ENCODE measurements around the gene KRT32. TPM values are rescaled to one million over a fixed set of nuclear protein-coding genes. Genes with fewer than 3 reads are reported as not detected.

KRT32 gene
- total RNA-seq, 1 experiment from 2014 or later = not detected

DNA sequence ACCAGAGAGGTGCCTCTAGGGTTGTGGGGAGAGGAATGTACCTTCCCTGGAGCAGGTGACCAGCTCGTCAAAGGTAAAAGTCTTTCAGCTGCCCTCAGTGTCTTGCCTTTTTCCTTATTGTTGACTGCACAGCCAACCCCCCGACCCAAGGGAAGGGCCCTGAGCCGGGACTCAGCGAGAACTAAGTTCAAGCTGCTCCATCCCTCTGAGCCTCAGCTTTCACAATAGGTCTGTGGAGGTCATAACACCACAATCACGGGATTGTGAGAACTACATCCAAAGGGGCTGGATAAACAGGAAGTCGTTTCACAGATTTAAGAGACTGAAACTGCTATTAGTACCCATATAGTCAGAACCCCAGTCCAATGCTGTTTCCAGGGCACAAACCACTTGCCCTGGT is 25.2 kb upstream of the KRT32 start:
- no peak for DNase-seq (ENCODE audit: unreplicated experiment)
- TF ChIP-seq, protein P1, sequence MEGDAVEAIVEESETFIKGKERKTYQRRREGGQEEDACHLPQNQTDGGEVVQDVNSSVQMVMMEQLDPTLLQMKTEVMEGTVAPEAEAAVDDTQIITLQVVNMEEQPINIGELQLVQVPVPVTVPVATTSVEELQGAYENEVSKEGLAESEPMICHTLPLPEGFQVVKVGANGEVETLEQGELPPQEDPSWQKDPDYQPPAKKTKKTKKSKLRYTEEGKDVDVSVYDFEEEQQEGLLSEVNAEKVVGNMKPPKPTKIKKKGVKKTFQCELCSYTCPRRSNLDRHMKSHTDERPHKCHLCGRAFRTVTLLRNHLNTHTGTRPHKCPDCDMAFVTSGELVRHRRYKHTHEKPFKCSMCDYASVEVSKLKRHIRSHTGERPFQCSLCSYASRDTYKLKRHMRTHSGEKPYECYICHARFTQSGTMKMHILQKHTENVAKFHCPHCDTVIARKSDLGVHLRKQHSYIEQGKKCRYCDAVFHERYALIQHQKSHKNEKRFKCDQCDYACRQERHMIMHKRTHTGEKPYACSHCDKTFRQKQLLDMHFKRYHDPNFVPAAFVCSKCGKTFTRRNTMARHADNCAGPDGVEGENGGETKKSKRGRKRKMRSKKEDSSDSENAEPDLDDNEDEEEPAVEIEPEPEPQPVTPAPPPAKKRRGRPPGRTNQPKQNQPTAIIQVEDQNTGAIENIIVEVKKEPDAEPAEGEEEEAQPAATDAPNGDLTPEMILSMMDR (IDR thresholded peaks at IDR 0.05; ENCODE audit: unreplicated experiment) = no peak
- H3K36me3 Mint-ChIP-seq (ENCODE audit: insufficient read depth, unreplicated experiment) = no peaks in the 10 kb centered on the region
- H3K4me3 Mint-ChIP-seq (ENCODE audit: unreplicated experiment) = no peak overlapping the region
- H3K27ac Mint-ChIP-seq (ENCODE audit: low read depth, unreplicated experiment) = no peak overlapping the region
- BruUV-seq (replicated peaks) = no TSS peak
- H3K9me3 Mint-ChIP-seq (ENCODE audit: unreplicated experiment) = no peaks in the 10 kb centered on the region
- ChIA-PET POLR2A (no interaction called here), CTCF (no interaction called here)
- intact Hi-C loops (cut with micrococcal nuclease) = no loop called here
- peaks cover 6% of the 10 kb centered on the region for H3K4me1 Mint-ChIP-seq (ENCODE audit: insufficient read depth, unreplicated experiment)
- no peaks in the 10 kb centered on the region for H3K27me3 Mint-ChIP-seq (ENCODE audit: insufficient read depth, unreplicated experiment)

DNA sequence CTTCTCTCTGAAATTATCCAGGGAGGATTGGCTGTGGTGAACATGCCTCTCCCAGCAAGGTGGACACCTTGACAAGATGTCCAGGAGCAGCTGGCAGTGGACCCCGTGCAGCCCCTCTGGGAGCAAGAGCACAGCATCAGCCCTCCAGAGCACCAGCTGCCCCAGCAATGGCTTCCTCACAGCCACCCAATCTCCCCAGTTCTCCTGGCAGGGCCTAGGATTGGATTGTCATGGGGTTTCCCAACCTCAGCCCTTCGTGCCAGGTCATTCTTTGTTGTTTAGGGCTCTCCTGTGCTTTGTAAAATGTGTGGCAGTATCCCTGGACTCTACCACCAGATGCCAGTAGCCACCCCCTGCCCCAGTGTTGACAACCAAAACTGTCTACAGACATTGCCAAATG is 24.3 kb upstream of the KRT32 start:
- Mint-ChIP-seq H3K9me3 (ENCODE audit: unreplicated experiment) (no peaks in the 10 kb centered on the region), H3K36me3 (ENCODE audit: insufficient read depth, unreplicated experiment) (no peaks in the 10 kb centered on the region), H3K4me1 (ENCODE audit: insufficient read depth, unreplicated experiment) (peaks cover 6% of the 10 kb centered on the region), H3K27ac (ENCODE audit: low read depth, unreplicated experiment) (no peak overlapping the region), H3K27me3 (ENCODE audit: insufficient read depth, unreplicated experiment) (no peaks in the 10 kb centered on the region), H3K4me3 (ENCODE audit: unreplicated experiment) (no peak overlapping the region)
- CTCF ChIA-PET = interaction anchor here (2.1 kb wide), 1 partner anchor 57 kb away, joined by 7 read pairs; no protein-coding TSS in a partner anchor
- POLR2A ChIA-PET = no interaction called here
- no TSS peak for BruUV-seq (replicated peaks)
- TF ChIP-seq, protein P1 (IDR thresholded peaks at IDR 0.05; ENCODE audit: unreplicated experiment) = no peak
- intact Hi-C loops (cut with micrococcal nuclease) = no loop called here
- no peak for DNase-seq (ENCODE audit: unreplicated experiment)

DNA sequence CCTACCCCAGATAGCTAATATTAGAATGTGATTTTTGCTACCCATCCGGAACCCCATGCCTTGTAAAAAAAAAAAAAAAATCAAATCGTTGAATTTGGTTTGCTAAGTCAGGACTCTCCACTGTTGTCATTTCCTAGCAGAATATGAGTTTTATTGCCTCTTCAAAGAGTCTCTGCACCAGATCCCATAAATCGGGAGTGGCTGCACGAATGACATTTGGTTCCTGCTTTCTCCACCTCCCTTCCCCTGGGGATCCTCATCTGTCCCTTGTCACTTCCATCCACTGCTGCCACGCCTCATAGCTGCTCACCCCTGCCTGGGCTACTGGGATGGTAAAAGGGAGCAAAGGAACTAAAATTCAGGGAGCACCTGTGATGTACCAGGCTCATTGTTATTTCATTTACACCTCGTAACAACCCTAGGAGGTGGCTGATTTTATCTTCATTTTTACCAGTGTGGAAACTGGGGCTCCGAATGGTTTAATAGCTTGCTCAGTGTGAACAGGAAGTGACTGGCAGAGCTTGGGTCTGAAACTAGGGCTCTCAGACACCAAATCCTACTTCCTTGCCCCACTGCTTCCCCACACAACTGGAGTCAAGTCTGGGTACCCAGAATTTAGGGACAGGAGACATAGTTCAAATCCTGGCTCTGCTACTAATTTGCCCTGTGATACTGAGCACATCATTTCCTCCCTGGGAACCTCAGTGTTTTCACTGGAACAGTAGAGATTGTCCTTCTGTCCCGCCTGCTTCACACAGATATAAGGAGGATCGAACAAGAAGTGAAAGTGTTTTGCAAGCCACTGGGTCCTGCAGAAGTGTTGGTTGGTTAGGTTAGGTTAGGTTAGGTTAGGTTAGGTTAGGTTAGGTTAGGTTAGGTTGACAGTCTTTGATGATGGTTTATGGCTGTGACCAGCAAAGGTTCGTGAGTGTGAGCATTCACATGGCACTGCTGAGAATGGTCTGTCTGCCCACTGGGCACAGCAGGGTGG is 23.1 kb upstream of the KRT32 start:
- intact Hi-C loops (cut with micrococcal nuclease) = no loop called here

DNA sequence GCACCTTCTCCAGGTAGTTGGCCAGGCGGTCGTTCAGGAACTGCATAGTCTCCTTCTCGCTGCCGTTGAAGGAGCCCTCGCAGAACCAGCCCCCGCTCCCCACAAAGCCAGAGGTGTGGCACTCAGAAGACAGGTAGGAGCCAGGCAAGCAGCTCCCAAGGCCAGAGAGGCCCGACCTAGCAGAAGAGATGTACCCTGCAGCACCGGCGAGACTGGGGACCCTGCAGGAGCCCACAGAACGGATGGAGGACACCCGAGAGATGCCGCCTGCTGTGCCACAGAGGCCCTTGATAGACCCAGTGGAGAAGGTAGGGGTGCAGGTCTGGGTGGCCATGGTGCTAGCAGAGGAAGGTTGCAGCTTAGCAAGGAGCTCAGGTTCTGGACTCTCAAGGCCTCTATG is 22.3 kb upstream of the KRT32 start, which contains the start of gene KRT36:
KRT36 (minus strand) TSS at position 380 of the 400 bp plus-strand sequence; CDS start at position 334, 46 bp downstream.
- Mint-ChIP-seq H3K36me3 (ENCODE audit: insufficient read depth, unreplicated experiment) (no peaks in the 10 kb centered on the region), H3K27ac (ENCODE audit: low read depth, unreplicated experiment) (no peak within 1 kb of the TSS), H3K4me1 (ENCODE audit: insufficient read depth, unreplicated experiment) (peaks cover 4% of the 10 kb centered on the region), H3K27me3 (ENCODE audit: insufficient read depth, unreplicated experiment) (no peaks in the 10 kb centered on the region), H3K9me3 (ENCODE audit: unreplicated experiment) (no peaks in the 10 kb centered on the region), H3K4me3 (ENCODE audit: unreplicated experiment) (no peak within 1 kb of the TSS)
- POLR2A ChIA-PET = no interaction called here
- BruUV-seq (replicated peaks) = no TSS peak
- TF ChIP-seq, protein P1 (IDR thresholded peaks at IDR 0.05; ENCODE audit: unreplicated experiment) = no peak
- DNase-seq (ENCODE audit: unreplicated experiment) = no peak
- intact Hi-C loops (cut with micrococcal nuclease) = no loop called here
- CTCF ChIA-PET = interaction anchor here (0.8 to 1.1 kb wide), 2 partner anchors 167 to 650 kb away, joined by 4 to 6 read pairs; no protein-coding TSS in a partner anchor

More for the DNA sequence above, 23.1 kb upstream of the KRT32 start:
- CTCF ChIA-PET = interaction anchor here (0.6 to 2.1 kb wide), 4 partner anchors 58 to 204 kb away, joined by 3 to 7 read pairs (median 6); no protein-coding TSS in a partner anchor
- POLR2A ChIA-PET = interaction anchor here (0.6 kb wide), 1 partner anchor 60 kb away, joined by 3 read pairs; no protein-coding TSS in a partner anchor
- TF ChIP-seq, protein P1 (IDR thresholded peaks at IDR 0.05; ENCODE audit: unreplicated experiment) = no peak
- no peaks in the 10 kb centered on the region for H3K27me3 Mint-ChIP-seq (ENCODE audit: insufficient read depth, unreplicated experiment)
- BruUV-seq (replicated peaks) = no TSS peak
- H3K4me3 Mint-ChIP-seq (ENCODE audit: unreplicated experiment) = no peak overlapping the region
- H3K4me1 Mint-ChIP-seq (ENCODE audit: insufficient read depth, unreplicated experiment) = peaks cover 6% of the 10 kb centered on the region
- H3K27ac Mint-ChIP-seq (ENCODE audit: low read depth, unreplicated experiment) = no peak overlapping the region
- H3K36me3 Mint-ChIP-seq (ENCODE audit: insufficient read depth, unreplicated experiment) = no peaks in the 10 kb centered on the region
- no peak for DNase-seq (ENCODE audit: unreplicated experiment)
- no peaks in the 10 kb centered on the region for H3K9me3 Mint-ChIP-seq (ENCODE audit: unreplicated experiment)
